Neural cell (in vitro differentiated cells): Measurements from ENCODE around the gene DNAJC5G.

Source experiments
- EP300 ChIP-seq: fragments of 450-650 bp; conservative IDR thresholded peaks from 2 replicates; pipeline ENCODE4 v1.6.1; 2014; ENCODE audit warnings: antibody characterized with exemption, mild to moderate bottlenecking, moderate library complexity; ENCODE audit not compliant: poor library complexity, severe bottlenecking
- MXI1 ChIP-seq: fragments of 450-650 bp; conservative IDR thresholded peaks from 2 replicates; pipeline ENCODE4 v1.6.1; 2014; ENCODE audit warnings: antibody characterized with exemption, mild to moderate bottlenecking; ENCODE audit not compliant: poor library complexity, severe bottlenecking
- POLR2AphosphoS5 ChIP-seq: IDR thresholded peaks from 2 replicates; pipeline ENCODE4 v1.6.1; 2012
- RAD21 ChIP-seq: fragments of 450-650 bp; conservative IDR thresholded peaks from 2 replicates; pipeline ENCODE4 v1.6.1; 2014; ENCODE audit warnings: antibody characterized with exemption, mild to moderate bottlenecking, moderate library complexity
- SMC3 ChIP-seq: fragments of 450-650 bp; conservative IDR thresholded peaks from 2 replicates; pipeline ENCODE4 v1.6.1; 2014; ENCODE audit warnings: antibody characterized with exemption, mild to moderate bottlenecking, moderate library complexity; ENCODE audit not compliant: poor library complexity
- TAF1 ChIP-seq: IDR thresholded peaks from 2 replicates; pipeline ENCODE4 v1.6.1; 2012; ENCODE audit warnings: low read depth
- TF ChIP-seq, protein P1 (sequence below): IDR thresholded peaks from 2 replicates; pipeline ENCODE4 v1.6.1; 2012; ENCODE audit warnings: borderline replicate concordance
- TF ChIP-seq, protein P2 (sequence below): fragments of 450-650 bp; IDR thresholded peaks from 2 replicates; pipeline ENCODE4 v1.5.1; 2014; ENCODE audit warnings: antibody characterized with exemption, mild to moderate bottlenecking, moderate library complexity; ENCODE audit not compliant: poor library complexity, severe bottlenecking

DNA sequence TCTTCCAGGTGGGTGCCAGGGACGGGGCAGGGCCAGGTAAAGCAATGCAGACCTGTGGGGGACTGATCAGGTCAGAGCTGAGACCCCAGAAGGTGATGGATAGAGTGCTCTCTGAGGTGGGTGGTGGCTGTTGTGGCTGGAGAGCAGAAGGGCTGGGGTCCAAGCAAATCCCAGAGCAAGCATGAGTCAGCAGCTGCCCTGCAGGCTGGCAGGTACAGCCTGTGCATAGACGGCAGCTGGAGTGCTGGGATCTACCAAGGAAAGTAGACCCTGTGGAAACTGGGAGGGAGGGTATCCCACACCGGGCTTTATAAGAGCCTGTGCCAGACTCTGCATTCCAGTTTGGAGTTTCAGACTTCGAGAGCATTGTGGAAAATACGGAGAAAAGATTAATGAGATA lies 7.7 kb downstream of the DNAJC5G start:
- TF ChIP-seq, protein P1, sequence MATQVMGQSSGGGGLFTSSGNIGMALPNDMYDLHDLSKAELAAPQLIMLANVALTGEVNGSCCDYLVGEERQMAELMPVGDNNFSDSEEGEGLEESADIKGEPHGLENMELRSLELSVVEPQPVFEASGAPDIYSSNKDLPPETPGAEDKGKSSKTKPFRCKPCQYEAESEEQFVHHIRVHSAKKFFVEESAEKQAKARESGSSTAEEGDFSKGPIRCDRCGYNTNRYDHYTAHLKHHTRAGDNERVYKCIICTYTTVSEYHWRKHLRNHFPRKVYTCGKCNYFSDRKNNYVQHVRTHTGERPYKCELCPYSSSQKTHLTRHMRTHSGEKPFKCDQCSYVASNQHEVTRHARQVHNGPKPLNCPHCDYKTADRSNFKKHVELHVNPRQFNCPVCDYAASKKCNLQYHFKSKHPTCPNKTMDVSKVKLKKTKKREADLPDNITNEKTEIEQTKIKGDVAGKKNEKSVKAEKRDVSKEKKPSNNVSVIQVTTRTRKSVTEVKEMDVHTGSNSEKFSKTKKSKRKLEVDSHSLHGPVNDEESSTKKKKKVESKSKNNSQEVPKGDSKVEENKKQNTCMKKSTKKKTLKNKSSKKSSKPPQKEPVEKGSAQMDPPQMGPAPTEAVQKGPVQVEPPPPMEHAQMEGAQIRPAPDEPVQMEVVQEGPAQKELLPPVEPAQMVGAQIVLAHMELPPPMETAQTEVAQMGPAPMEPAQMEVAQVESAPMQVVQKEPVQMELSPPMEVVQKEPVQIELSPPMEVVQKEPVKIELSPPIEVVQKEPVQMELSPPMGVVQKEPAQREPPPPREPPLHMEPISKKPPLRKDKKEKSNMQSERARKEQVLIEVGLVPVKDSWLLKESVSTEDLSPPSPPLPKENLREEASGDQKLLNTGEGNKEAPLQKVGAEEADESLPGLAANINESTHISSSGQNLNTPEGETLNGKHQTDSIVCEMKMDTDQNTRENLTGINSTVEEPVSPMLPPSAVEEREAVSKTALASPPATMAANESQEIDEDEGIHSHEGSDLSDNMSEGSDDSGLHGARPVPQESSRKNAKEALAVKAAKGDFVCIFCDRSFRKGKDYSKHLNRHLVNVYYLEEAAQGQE: no peak
- TF ChIP-seq POLR2AphosphoS5 (no peak), TAF1 (no peak), MXI1 (no peak), EP300 (no peak), SMC3 (no peak), RAD21 (no peak)
- TF ChIP-seq, protein P2, sequence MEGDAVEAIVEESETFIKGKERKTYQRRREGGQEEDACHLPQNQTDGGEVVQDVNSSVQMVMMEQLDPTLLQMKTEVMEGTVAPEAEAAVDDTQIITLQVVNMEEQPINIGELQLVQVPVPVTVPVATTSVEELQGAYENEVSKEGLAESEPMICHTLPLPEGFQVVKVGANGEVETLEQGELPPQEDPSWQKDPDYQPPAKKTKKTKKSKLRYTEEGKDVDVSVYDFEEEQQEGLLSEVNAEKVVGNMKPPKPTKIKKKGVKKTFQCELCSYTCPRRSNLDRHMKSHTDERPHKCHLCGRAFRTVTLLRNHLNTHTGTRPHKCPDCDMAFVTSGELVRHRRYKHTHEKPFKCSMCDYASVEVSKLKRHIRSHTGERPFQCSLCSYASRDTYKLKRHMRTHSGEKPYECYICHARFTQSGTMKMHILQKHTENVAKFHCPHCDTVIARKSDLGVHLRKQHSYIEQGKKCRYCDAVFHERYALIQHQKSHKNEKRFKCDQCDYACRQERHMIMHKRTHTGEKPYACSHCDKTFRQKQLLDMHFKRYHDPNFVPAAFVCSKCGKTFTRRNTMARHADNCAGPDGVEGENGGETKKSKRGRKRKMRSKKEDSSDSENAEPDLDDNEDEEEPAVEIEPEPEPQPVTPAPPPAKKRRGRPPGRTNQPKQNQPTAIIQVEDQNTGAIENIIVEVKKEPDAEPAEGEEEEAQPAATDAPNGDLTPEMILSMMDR: no peak
